HepG2 (cell line): Measurements from ENCODE around the gene CRADD. TPM values are rescaled to one million over a fixed set of nuclear protein-coding genes. Genes with fewer than 3 reads are reported as not detected.
A peak's percentile ranks its signal among the peaks of the same experiment; 100 is the strongest.
"Not testable (repeated sequence)": the region's sequence is repeated elsewhere in the genome, so short reads cannot be mapped to it uniquely, and the experiment has no call there.

Source experiments
- ATAC-seq: fragments of 200-7000 bp; cut with Tn5 transposase; 3 replicates; pipeline ENCODE4 v1.9.1; 2020; ENCODE audit warnings: mild to moderate bottlenecking, moderate library complexity
- BruUV-seq: library from RNA; stranded (reverse); fragments of 400-500 nt; replicated peaks from 2 replicates; lab custom pipeline; 2021; lab: Mats Ljungman, UMichigan
- CTCF ChIA-PET: fragments of 300-600 bp; formaldehyde crosslinking; extraction: SDS; loops from one replicate; lab custom pipeline; 2021; ENCODE audit warnings: low total read pairs, inconsistent platforms, low intra/inter-chr PET ratio; lab: Yijun Ruan, JAX
- POLR2A ChIA-PET: fragments of 350-600 bp; sonication (Branson Sonifier 250); formaldehyde crosslinking; loops from one replicate; lab custom pipeline; 2020; ENCODE audit warnings: antibody characterized with exemption, inconsistent platforms; lab: Yijun Ruan, JAX
- DNase-seq: peaks from one replicate; pipeline ENCODE4 v3.0.0-alpha.2; 2015; ENCODE audit warnings: low spot score
- FAIRE-seq: peaks from 3 replicates; lab custom pipeline; 2011; peaks lifted over from hg19 to GRCh38; lab: Jason Lieb, UNC
- H2AFZ ChIP-seq: one replicate; pipeline ENCODE4 v1.6.1; 2011; ENCODE audit warnings: low read length, inconsistent platforms
- H3K27ac ChIP-seq: fragments of 300-600 bp; 3 replicates; pipeline ENCODE4 v1.8.0; 2011; ENCODE audit warnings: mixed run types, mild to moderate bottlenecking, mixed read lengths, low read length, inconsistent platforms; ENCODE audit not compliant: insufficient read depth; ENCODE audit errors: extremely low read length
- H3K27me3 ChIP-seq, 2 experiments: fragments of 200-600 bp in 1 of 2; 2 replicates in 1 of 2; 3 replicates in 1 of 2; pipeline versions ENCODE4 v1.6.0 to v1.8.0; 2011; ENCODE audit warnings: low read length in 2 of 2, mild to moderate bottlenecking in 2 of 2, moderate library complexity in 2 of 2, inconsistent platforms in 1 of 2; ENCODE audit not compliant: insufficient read depth in 2 of 2, control insufficient read depth in 1 of 2
- H3K36me3 ChIP-seq, 2 experiments: fragments of 200-600 bp in 1 of 2; replicated peaks in 1 of 2; 2 replicates in 1 of 2; 3 replicates in 1 of 2; pipeline versions ENCODE4 v1.5.1 to v1.8.0; 2011; ENCODE audit warnings: low read length in 2 of 2, inconsistent platforms in 1 of 2; ENCODE audit not compliant: insufficient read depth in 2 of 2, control insufficient read depth in 1 of 2
- H3K4me1 ChIP-seq: 2 replicates; pipeline ENCODE4 v1.5.1; 2012; ENCODE audit warnings: low read length, inconsistent platforms; ENCODE audit not compliant: insufficient read depth
- H3K4me2 ChIP-seq: 2 replicates; pipeline ENCODE4 v1.6.0; 2011; ENCODE audit warnings: low read depth, low read length, inconsistent platforms
- H3K4me3 ChIP-seq, 3 experiments: fragments of 200-600 bp in 1 of 3; sonication (generic), shearing (Covaris generic) in 1 of 3; replicated peaks in 1 of 3; 2 replicates each; pipeline ENCODE4 v1.5.1; 2011 to 2016; ENCODE audit warnings: low read length in 3 of 3, inconsistent platforms in 2 of 3, low read depth in 2 of 3, mild to moderate bottlenecking in 2 of 3, control low read depth in 1 of 3, mixed read lengths in 1 of 3; ENCODE audit not compliant: insufficient read depth in 1 of 3
- H3K79me2 ChIP-seq: one replicate; pipeline ENCODE4 v1.6.1; 2011; ENCODE audit warnings: low read length, inconsistent platforms; ENCODE audit not compliant: insufficient read depth
- H3K9ac ChIP-seq: 2 replicates; pipeline ENCODE4 v1.6.0; 2011; ENCODE audit warnings: mild to moderate bottlenecking, low read depth, low read length, inconsistent platforms; ENCODE audit not compliant: insufficient read depth
- H3K9me3 ChIP-seq: 2 replicates; pipeline ENCODE4 v1.5.1; 2012; ENCODE audit warnings: mild to moderate bottlenecking, low read length
- H4K20me1 ChIP-seq: 2 replicates; pipeline ENCODE4 v1.6.0; 2011; ENCODE audit warnings: inconsistent platforms, mild to moderate bottlenecking, low read length, moderate library complexity; ENCODE audit not compliant: insufficient read depth
- BRD4 ChIP-seq: sonication (generic); formaldehyde crosslinking; IDR thresholded peaks from 2 replicates; pipeline ENCODE4 v1.4.0; 2020; ENCODE audit warnings: missing genetic modification reagents
- ETV6 ChIP-seq: sonication (generic); formaldehyde crosslinking; conservative IDR thresholded peaks from 2 replicates; pipeline ENCODE4 v1.4.0; 2020; ENCODE audit warnings: missing genetic modification reagents
- HOMEZ ChIP-seq: IDR thresholded peaks from 2 replicates; pipeline ENCODE4 v1.6.1; 2016; ENCODE audit warnings: low read depth
- MAFF ChIP-seq: IDR thresholded peaks from 2 replicates; pipeline ENCODE4 v1.6.1; 2011; ENCODE audit warnings: low read depth, low read length, improper control_type of control experiment
- MAFK ChIP-seq, 2 experiments: IDR thresholded peaks in 1 of 2; conservative IDR thresholded peaks in 1 of 2; 2 replicates each; pipeline ENCODE4 v1.6.1; 2011; ENCODE audit warnings: improper control_type of control experiment in 2 of 2, low read length in 2 of 2
- REPIN1 ChIP-seq: sonication (generic); formaldehyde crosslinking; IDR thresholded peaks from 2 replicates; pipeline ENCODE4 v1.8.0; 2022; ENCODE audit warnings: missing genetic modification reagents, low read depth, mild to moderate bottlenecking, borderline replicate concordance
- ZFP91 ChIP-seq: sonication (generic); formaldehyde crosslinking; IDR thresholded peaks from 2 replicates; pipeline ENCODE4 v1.9.0; 2022; ENCODE audit warnings: missing genetic modification reagents, mild to moderate bottlenecking, borderline replicate concordance
- ZKSCAN1 ChIP-seq: fragments of 150-350 bp; IDR thresholded peaks from 2 replicates; pipeline ENCODE4 v1.6.1; 2014; ENCODE audit warnings: low read length
- ZNF256 ChIP-seq: sonication (generic); formaldehyde crosslinking; conservative IDR thresholded peaks from 2 replicates; pipeline ENCODE4 v1.4.0; 2020; ENCODE audit warnings: missing genetic modification reagents
- WGBS: methylation state at CpG from one replicate; pipeline ENCODE4 v1.1.6; 2017; ENCODE audit warnings: low lambda C conversion rate; 5-methylcytosine and 5-hydroxymethylcytosine counted together
- in situ Hi-C: cut with HindIII; loops from 2 replicates; pipeline ENCODE4 v1.10.0; 2017; ENCODE audit warnings: low pct_unique_long_range_greater_than_20kb; ENCODE audit not compliant: extremely low pct_ligation_motif_present
- intact Hi-C: fragments of 100-400 bp; cut with micrococcal nuclease; formaldehyde crosslinking; loops from one replicate; pipeline ENCODE4 v1.10.0; 2022; ENCODE audit not compliant: unreplicated experiment
- polyA plus RNA-seq, 8 experiments: library from polyadenylated mRNA; depleted of rRNA in 3 of 8; stranded (reverse) in 7 of 8; unstranded in 1 of 8; fragments of >200 nt; fragmentation: Illumina TruSeq in 4 of 8; extraction: Trizol in 4 of 8; gene quantifications; 2 replicates each; pipeline versions ENCODE4 v1.2.1 to v1.2.3, GENCODE V29; 2011 to 2016; ENCODE audit warnings: low read depth in 4 of 8, missing spikeins in 1 of 8, mixed read lengths in 1 of 8; ENCODE audit not compliant: insufficient read depth in 1 of 8
- total RNA-seq, 5 experiments: library from RNA; depleted of rRNA; stranded (reverse); fragments of >200 nt; fragmentation: Illumina TruSeq; extraction: Trizol; gene quantifications; 2 replicates each; pipeline ENCODE4 v1.2.3, GENCODE V29; 2016; ENCODE audit warnings: low read depth in 1 of 5

Gene CRADD
- total and polyA plus RNA-seq, 2 of the 13 experiments (the other 11 are each of a cell fraction or from before 2014, with no cell fraction given), result 12.4 to 18.8 TPM

GRCh38 chr12:93710574-93710926, 33.4 kb downstream of the CRADD start (continued):
- TF ChIP-seq REPIN1 (no peak), ZNF256 (CRISPR knock-in tag) (no peak), ZFP91 (CRISPR knock-in tag) (no peak), BRD4 (CRISPR knock-in tag) (no peak)

GRCh38 chr12:93711502-93711901, 34.3 kb downstream of the CRADD start:
- H2AFZ ChIP-seq, POLR2A ChIA-PET, H3K4me3 ChIP-seq, H3K27me3 ChIP-seq, H3K27ac ChIP-seq, intact Hi-C loops, H3K4me2 ChIP-seq, ATAC-seq, FAIRE-seq, H3K79me2 ChIP-seq, BruUV-seq, H3K4me1 ChIP-seq, in situ Hi-C loops, H3K9ac ChIP-seq, H4K20me1 ChIP-seq, H3K36me3 ChIP-seq, DNase-seq, CTCF ChIA-PET: not testable (repeated sequence)
- H3K9me3 ChIP-seq, result peaks cover 15% of the 10 kb centered on the region
- 100% methylated on average over 1 of the region's 1 CpG for WGBS

- ATAC-seq, result no peak
Observed at GRCh38 chr12:93712200-93712599, 35.0 kb downstream of the CRADD start.

More at GRCh38 chr12:93712200-93712599, 35.0 kb downstream of the CRADD start:
- in situ Hi-C loops (no loop called here), intact Hi-C loops (no loop called here)
- Histone ChIP-seq H3K4me2 (no peak overlapping the region), H2AFZ (no peak overlapping the region), H3K9ac (no peak overlapping the region), H3K36me3 (no peaks in the 10 kb centered on the region), H3K4me1 (no peaks in the 10 kb centered on the region), H3K4me3 (no peak overlapping the region), H3K79me2 (no peaks in the 10 kb centered on the region), H3K9me3 (peaks cover 15% of the 10 kb centered on the region), H4K20me1 (no peaks in the 10 kb centered on the region), H3K27me3 (no peaks in the 10 kb centered on the region), H3K27ac (no peak overlapping the region)
- 0 out of 2 replicates have a peak, but pooled peaks have one; percentile 42 for TF ChIP-seq ZKSCAN1
- 0 out of 2 replicates have a peak, but pooled peaks have one; percentile 18 for TF ChIP-seq MAFF
- peak in 1 of 2 experiments; percentile 35; a peak in 2 of 4 replicates for TF ChIP-seq MAFK (conservative IDR thresholded peaks at IDR 0.05 in 1 of 2, IDR thresholded peaks at IDR 0.05 in 1 of 2; ENCODE audit: low read length in 2 of 2)
- TF ChIP-seq ETV6 (CRISPR knock-in tag), result no peak
- peak; percentile 64; the same call in 1 of the 2 replicates for TF ChIP-seq HOMEZ (CRISPR knock-in tag)
- ChIA-PET POLR2A (no interaction called here), CTCF (no interaction called here)
- DNase-seq, result no peak
- 83% methylated on average over 3 of the region's 3 CpGs for WGBS
- FAIRE-seq, result no peak
- no TSS peak for BruUV-seq
